PC-9 (cell line): Measurements from ENCODE around the gene SCP2. TPM values are rescaled to one million over a fixed set of nuclear protein-coding genes. Genes with fewer than 3 reads are reported as not detected.

Source experiments
- BruUV-seq: library from RNA; stranded (reverse); fragments of 400-500 nt; replicated peaks from 2 replicates; lab custom pipeline; 2021; lab: Mats Ljungman, UMichigan
- CTCF ChIA-PET: fragments of 300-600 bp; sonication (Branson Sonifier 250); formaldehyde crosslinking; loops from one replicate; lab custom pipeline; 2022; ENCODE audit warnings: antibody characterized with exemption; lab: Charles Lee
- POLR2A ChIA-PET: fragments of 300-600 bp; sonication (Branson Sonifier 250); formaldehyde crosslinking; loops from one replicate; lab custom pipeline; 2022; ENCODE audit warnings: antibody characterized with exemption; ENCODE audit not compliant: unreplicated experiment; lab: Charles Lee
- DNase-seq, 2 experiments: peaks; one replicate each; pipeline versions ENCODE4 v3.0.0 to v3.0.0-alpha.2; 2015 to 2022; ENCODE audit warnings: mixed read lengths in 1 of 2
- H2AFZ ChIP-seq: fragments of 200-600 bp; sonication (generic); 2 replicates; pipeline ENCODE4 v1.8.1; 2017; ENCODE audit warnings: antibody characterized with exemption
- H3F3A ChIP-seq: fragments of 200-600 bp; sonication (generic); 2 replicates; pipeline ENCODE4 v1.8.1; 2017; ENCODE audit warnings: antibody characterized with exemption, mild to moderate bottlenecking, low read depth; ENCODE audit not compliant: insufficient read depth
- H3K27ac ChIP-seq: fragments of 200-600 bp; sonication (generic); 2 replicates; pipeline ENCODE4 v1.6.1; 2016; ENCODE audit warnings: mixed run types
- H3K27me3 ChIP-seq: fragments of 200-600 bp; sonication (generic); 2 replicates; pipeline ENCODE4 v1.6.1; 2016; ENCODE audit warnings: low read depth, mixed run types; ENCODE audit not compliant: insufficient read depth
- H3K36me3 ChIP-seq: fragments of 200-600 bp; sonication (generic); 2 replicates; pipeline ENCODE4 v1.6.1; 2016; ENCODE audit warnings: low read depth, mixed run types
- H3K4me1 ChIP-seq: fragments of 200-600 bp; sonication (generic); replicated peaks from 2 replicates; pipeline ENCODE4 v1.6.1; 2016; ENCODE audit warnings: mixed run types; ENCODE audit not compliant: insufficient read depth
- H3K4me2 ChIP-seq: fragments of 200-600 bp; sonication (generic); 2 replicates; pipeline ENCODE4 v1.6.1; 2017; ENCODE audit warnings: mixed run types
- H3K4me3 ChIP-seq: fragments of 200-600 bp; sonication (generic); 2 replicates; pipeline ENCODE4 v1.6.1; 2016; ENCODE audit warnings: mixed run types
- H3K79me2 ChIP-seq: fragments of 200-600 bp; sonication (generic); 2 replicates; pipeline ENCODE4 v1.6.1; 2017; ENCODE audit warnings: low read depth, mixed run types
- H3K9me2 ChIP-seq: fragments of 200-600 bp; sonication (generic); 2 replicates; pipeline ENCODE4 v1.8.1; 2017; ENCODE audit warnings: mild to moderate bottlenecking; ENCODE audit not compliant: insufficient read depth
- H3K9me3 ChIP-seq: fragments of 200-600 bp; sonication (generic); 2 replicates; pipeline ENCODE4 v1.8.1; 2016; ENCODE audit warnings: low read depth; ENCODE audit not compliant: insufficient read depth
- H4K20me1 ChIP-seq: fragments of 200-600 bp; sonication (generic); 2 replicates; pipeline ENCODE4 v1.8.1; 2017; ENCODE audit not compliant: insufficient read depth
- CTCF ChIP-seq: fragments of 200-600 bp; sonication (generic); conservative IDR thresholded peaks from 2 replicates; pipeline ENCODE4 v1.6.1; 2017; ENCODE audit warnings: mixed run types, antibody characterized with exemption, mild to moderate bottlenecking, moderate library complexity
- EZH2 ChIP-seq: fragments of 200-600 bp; sonication (generic); IDR thresholded peaks from 2 replicates; pipeline ENCODE4 v1.8.0; 2017; ENCODE audit warnings: antibody characterized with exemption, low read depth
- intact Hi-C: fragments of 100-400 bp; cut with micrococcal nuclease; formaldehyde crosslinking; loops from one replicate; pipeline ENCODE4 v1.10.0; 2022; ENCODE audit not compliant: unreplicated experiment
- total RNA-seq: library from RNA; stranded (reverse); gene quantifications from 2 replicates; pipeline ENCODE4 v1.2.3, GENCODE V29; 2021

Gene SCP2
- total RNA-seq, 1 experiment from 2014 or later, result 87.8 TPM

GRCh38 chr1:53088616-53089300, 161.7 kb downstream of the SCP2 start:
- Histone ChIP-seq H3F3A (no peaks in the 10 kb centered on the region), H3K9me3 (no peaks in the 10 kb centered on the region), H3K9me2 (no peaks in the 10 kb centered on the region), H3K4me1 (peaks cover 9% of the 10 kb centered on the region; the same call in 1 of the 2 replicates), H3K4me3 (no peak overlapping the region), H3K36me3 (no peaks in the 10 kb centered on the region), H3K27me3 (no peaks in the 10 kb centered on the region), H3K4me2 (no peak overlapping the region), H4K20me1 (no peaks in the 10 kb centered on the region), H3K27ac (no peak overlapping the region), H2AFZ (no peak overlapping the region), H3K79me2 (no peaks in the 10 kb centered on the region)
- TF ChIP-seq CTCF (no peak), EZH2 (no peak)
- no peak for DNase-seq
- intact Hi-C loops, result loop anchor here (10.0 kb wide), 1 partner anchor 86 kb away; no protein-coding TSS in a partner anchor
- ChIA-PET POLR2A (interaction anchor here (0.7 kb wide), 1 partner anchor 295 kb away, joined by 6 read pairs; no protein-coding TSS in a partner anchor), CTCF (no interaction called here)
- BruUV-seq, result no TSS peak

GRCh38 chr1:53089478-53090226, 162.6 kb downstream of the SCP2 start:
- no peaks in the 10 kb centered on the region for H4K20me1 ChIP-seq
- no peak for TF ChIP-seq CTCF
- TF ChIP-seq EZH2, result no peak
- no peaks in the 10 kb centered on the region for H3K9me3 ChIP-seq
- H3K9me2 ChIP-seq, result no peaks in the 10 kb centered on the region
- no peak overlapping the region for H3K4me3 ChIP-seq
- no peak overlapping the region for H3K4me2 ChIP-seq
- H3K79me2 ChIP-seq, result no peaks in the 10 kb centered on the region
- H3F3A ChIP-seq, result no peaks in the 10 kb centered on the region
- BruUV-seq, result no TSS peak
- intact Hi-C loops, result loop anchor here (10.0 kb wide), 1 partner anchor 85 kb away; no protein-coding TSS in a partner anchor
- no peak for DNase-seq
- POLR2A ChIA-PET, result interaction anchor here (0.7 kb wide), 1 partner anchor 296 kb away, joined by 6 read pairs; no protein-coding TSS in a partner anchor
- H3K4me1 ChIP-seq, result peaks cover 9% of the 10 kb centered on the region; the same call in 1 of the 2 replicates
- no peak overlapping the region for H3K27ac ChIP-seq
- no peaks in the 10 kb centered on the region for H3K27me3 ChIP-seq
- CTCF ChIA-PET, result no interaction called here
- no peaks in the 10 kb centered on the region for H3K36me3 ChIP-seq
- H2AFZ ChIP-seq, result no peak overlapping the region

- Histone ChIP-seq H2AFZ (no peak overlapping the region), H3K27ac (no peak overlapping the region), H3F3A (peaks cover 2% of the 10 kb centered on the region; the same call in 1 of the 2 replicates), H3K36me3 (no peaks in the 10 kb centered on the region), H3K9me2 (no peaks in the 10 kb centered on the region), H3K79me2 (no peaks in the 10 kb centered on the region), H3K27me3 (no peaks in the 10 kb centered on the region), H3K9me3 (no peaks in the 10 kb centered on the region), H3K4me1 (peaks cover 9% of the 10 kb centered on the region; the same call in 1 of the 2 replicates), H3K4me3 (no peak overlapping the region), H3K4me2 (no peak overlapping the region), H4K20me1 (no peaks in the 10 kb centered on the region)
- intact Hi-C loops, result no loop called here
- DNase-seq, result peak in 1 of 2 experiments; percentile 21
- ChIA-PET CTCF (no interaction called here), POLR2A (no interaction called here)
- no TSS peak for BruUV-seq
- TF ChIP-seq EZH2 (no peak), CTCF (no peak)
Observed at GRCh38 chr1:53090227-53091147, 163.4 kb downstream of the SCP2 start.
